IMR-90 (cell line): ENCODE results near the gene EXPH5. TPM values are rescaled to one million over a fixed set of nuclear protein-coding genes. Genes with fewer than 3 reads are reported as not detected.

Experiments used
- ATAC-seq: fragments of 200-7000 bp; cut with Tn5 transposase; 2 replicates; pipeline ENCODE4 v1.9.1; 2020; ENCODE audit warnings: low read depth, mild to moderate bottlenecking, moderate library complexity
- BruUV-seq: library from RNA; stranded (reverse); fragments of 400-500 nt; replicated peaks from 2 replicates; lab custom pipeline; 2021; lab: Mats Ljungman, UMichigan
- CTCF ChIA-PET: fragments of 300-600 bp; formaldehyde crosslinking; extraction: SDS; loops from one replicate; lab custom pipeline; 2021; ENCODE audit warnings: antibody characterized with exemption; lab: Yijun Ruan, JAX
- POLR2A ChIA-PET: fragments of 300-600 bp; sonication (Branson Sonifier 250); formaldehyde crosslinking; loops from one replicate; lab custom pipeline; 2022; ENCODE audit warnings: antibody characterized with exemption; ENCODE audit not compliant: unreplicated experiment; lab: Charles Lee
- DNase-seq: peaks from one replicate; pipeline ENCODE4 v3.0.0; 2013
- H2AFZ ChIP-seq: replicated peaks from 2 replicates; pipeline ENCODE3; 2013; ENCODE audit warnings: low read length, mild to moderate bottlenecking; ENCODE audit not compliant: poor library complexity
- H2AK5ac ChIP-seq: 2 replicates; pipeline ENCODE4 v1.6.1; 2013; ENCODE audit warnings: low read depth, low read length, inconsistent platforms
- H2AK9ac ChIP-seq: replicated peaks from 2 replicates; pipeline ENCODE3; 2013; ENCODE audit warnings: mild to moderate bottlenecking, low read depth, low read length, moderate library complexity; ENCODE audit not compliant: poor library complexity
- H2BK120ac ChIP-seq: 2 replicates; pipeline ENCODE4 v1.6.1; 2013; ENCODE audit warnings: low read depth, low read length, inconsistent platforms
- H2BK15ac ChIP-seq: 3 replicates; pipeline ENCODE4 v1.6.1; 2013; ENCODE audit warnings: low read depth, low read length, inconsistent platforms
- H2BK20ac ChIP-seq: 2 replicates; pipeline ENCODE4 v1.6.1; 2013; ENCODE audit warnings: low read depth, mild to moderate bottlenecking, inconsistent platforms, low read length, moderate library complexity
- H2BK5ac ChIP-seq: 2 replicates; pipeline ENCODE4 v1.6.1; 2013; ENCODE audit warnings: mild to moderate bottlenecking, low read depth, low read length, inconsistent platforms; ENCODE audit not compliant: poor library complexity, severe bottlenecking
- H3K14ac ChIP-seq: replicated peaks from 2 replicates; pipeline ENCODE4 v1.6.1; 2013; ENCODE audit warnings: low read depth, low read length, inconsistent platforms
- H3K18ac ChIP-seq: 2 replicates; pipeline ENCODE4 v1.6.1; 2013; ENCODE audit warnings: low read depth, low read length, control low read depth
- H3K23ac ChIP-seq: 2 replicates; pipeline ENCODE4 v1.6.1; 2013; ENCODE audit warnings: low read depth, low read length, inconsistent platforms
- H3K27ac ChIP-seq: 2 replicates; pipeline ENCODE4 v1.5.1; 2013; ENCODE audit warnings: mild to moderate bottlenecking, control low read depth, low read length; ENCODE audit not compliant: insufficient read depth
- H3K27me3 ChIP-seq: 2 replicates; pipeline ENCODE4 v1.6.1; 2013; ENCODE audit warnings: low read length; ENCODE audit not compliant: control insufficient read depth, insufficient read depth
- H3K36me3 ChIP-seq: 2 replicates; pipeline ENCODE4 v1.6.1; 2013; ENCODE audit warnings: low read length, mixed read lengths; ENCODE audit not compliant: control insufficient read depth, insufficient read depth
- H3K4ac ChIP-seq: 2 replicates; pipeline ENCODE4 v1.6.1; 2013; ENCODE audit warnings: low read depth, low read length, inconsistent platforms
- H3K4me1 ChIP-seq: 2 replicates; pipeline ENCODE4 v1.6.1; 2013; ENCODE audit warnings: low read length, mixed read lengths; ENCODE audit not compliant: control insufficient read depth, insufficient read depth
- H3K4me2 ChIP-seq: 2 replicates; pipeline ENCODE4 v1.6.1; 2013; ENCODE audit warnings: low read depth, mild to moderate bottlenecking, control low read depth, low read length, moderate library complexity
- H3K4me3 ChIP-seq: 2 replicates; pipeline ENCODE4 v1.5.1; 2013; ENCODE audit warnings: low read depth, mild to moderate bottlenecking, control low read depth, low read length, moderate library complexity; ENCODE audit not compliant: insufficient read depth
- H3K56ac ChIP-seq: 2 replicates; pipeline ENCODE4 v1.6.1; 2013; ENCODE audit warnings: low read length, inconsistent platforms; ENCODE audit not compliant: insufficient read depth; ENCODE audit errors: extremely low read depth
- H3K79me1 ChIP-seq, 2 experiments: 2 replicates each; pipeline ENCODE4 v1.6.1; 2013; ENCODE audit warnings: low read length in 2 of 2, inconsistent platforms in 1 of 2, low read depth in 1 of 2
- H3K9ac ChIP-seq: 2 replicates; pipeline ENCODE4 v1.6.1; 2013; ENCODE audit warnings: low read depth, low read length, control low read depth
- H3K9me1 ChIP-seq: 2 replicates; pipeline ENCODE4 v1.6.1; 2013; ENCODE audit warnings: low read length, inconsistent platforms; ENCODE audit not compliant: insufficient read depth
- H3K9me3 ChIP-seq: 2 replicates; pipeline ENCODE4 v1.6.1; 2013; ENCODE audit warnings: low read length; ENCODE audit not compliant: control insufficient read depth, insufficient read depth
- H4K20me1 ChIP-seq: 2 replicates; pipeline ENCODE4 v1.6.1; 2013; ENCODE audit warnings: low read length, inconsistent platforms; ENCODE audit not compliant: insufficient read depth
- H4K5ac ChIP-seq: 2 replicates; pipeline ENCODE4 v1.6.1; 2013; ENCODE audit warnings: mild to moderate bottlenecking, low read depth, low read length, control low read depth
- H4K8ac ChIP-seq, 2 experiments: 2 replicates each; pipeline ENCODE4 v1.6.1; 2013; ENCODE audit warnings: low read depth in 2 of 2, low read length in 2 of 2, control low read depth in 1 of 2, inconsistent platforms in 1 of 2
- H4K91ac ChIP-seq: 2 replicates; pipeline ENCODE4 v1.6.1; 2013; ENCODE audit warnings: low read depth, low read length, inconsistent platforms; ENCODE audit not compliant: insufficient read depth
- BHLHE40 ChIP-seq: fragments of 150-350 bp; IDR thresholded peaks from 2 replicates; pipeline ENCODE4 v1.6.1; 2016; ENCODE audit warnings: mild to moderate bottlenecking, low read depth, low read length
- CTCF ChIP-seq: conservative IDR thresholded peaks from 2 replicates; pipeline ENCODE4 v1.5.1; 2012; ENCODE audit warnings: mild to moderate bottlenecking, low read depth, low read length, improper control_type of control experiment
- FOS ChIP-seq: fragments of 150-350 bp; IDR thresholded peaks from 2 replicates; pipeline ENCODE4 v1.6.1; 2016; ENCODE audit warnings: low read depth, low read length
- MAZ ChIP-seq: IDR thresholded peaks from 2 replicates; pipeline ENCODE4 v1.6.1; 2012; ENCODE audit warnings: low read depth, mild to moderate bottlenecking, low read length, improper control_type of control experiment, moderate library complexity, borderline replicate concordance
- MXI1 ChIP-seq: IDR thresholded peaks from 2 replicates; pipeline ENCODE4 v1.6.1; 2012; ENCODE audit warnings: low read depth, mild to moderate bottlenecking, low read length, moderate library complexity, borderline replicate concordance
- POLR2A ChIP-seq: IDR thresholded peaks from 2 replicates; pipeline ENCODE4 v1.6.1; 2012; ENCODE audit warnings: mild to moderate bottlenecking, low read depth, low read length
- RAD21 ChIP-seq: IDR thresholded peaks from 2 replicates; pipeline ENCODE4 v1.6.1; 2012; ENCODE audit warnings: low read length, improper control_type of control experiment
- USF2 ChIP-seq: fragments of 150-350 bp; IDR thresholded peaks from 2 replicates; pipeline ENCODE4 v1.6.1; 2017; ENCODE audit warnings: mild to moderate bottlenecking, antibody characterized with exemption, low read length, low read depth
- whole genome bisulfite sequencing, 2 experiments: methylation state at CpG; one replicate each; pipeline versions ENCODE4 v1.1.5 to v1.1.7; 2013; ENCODE audit warnings: missing lambda C conversion rate in 2 of 2; ENCODE audit not compliant: insufficient read length in 1 of 2; ENCODE audit errors: extremely low coverage in 2 of 2; 5-methylcytosine and 5-hydroxymethylcytosine counted together
- dilution Hi-C: fragments of 300-500 bp; cut with HindIII; formaldehyde crosslinking; loops from one replicate; pipeline ENCODE4 v1.14.3; 2018; ENCODE audit warnings: low sequenced_read_pairs; ENCODE audit not compliant: unreplicated experiment
- in situ Hi-C: fragments of 300-500 bp; cut with MboI; formaldehyde crosslinking; loops from 3 replicates; pipeline ENCODE4 v1.14.3; 2019; ENCODE audit warnings: low sequenced_read_pairs, inconsistent platforms, mixed read lengths
- intact Hi-C: fragments of 100-400 bp; cut with micrococcal nuclease; formaldehyde crosslinking; loops from 2 replicates; pipeline ENCODE4 v1.10.0; 2022
- polyA plus RNA-seq, 3 experiments: library from polyadenylated mRNA; depleted of rRNA; stranded (reverse); fragments of >200 nt; gene quantifications; 2 replicates each; pipeline ENCODE4 v1.2.3, GENCODE V29; 2012; ENCODE audit warnings: low replicate concordance in 1 of 3
- total RNA-seq: library from RNA; depleted of rRNA; stranded (reverse); fragments of >200 nt; gene quantifications from 2 replicates; pipeline ENCODE4 v1.2.3, GENCODE V29; 2012

The EXPH5 gene
- total and polyA plus RNA-seq, 2 of the 4 experiments (the other 2 are of a cell fraction), result 0.05 to 0.72 TPM

DNA sequence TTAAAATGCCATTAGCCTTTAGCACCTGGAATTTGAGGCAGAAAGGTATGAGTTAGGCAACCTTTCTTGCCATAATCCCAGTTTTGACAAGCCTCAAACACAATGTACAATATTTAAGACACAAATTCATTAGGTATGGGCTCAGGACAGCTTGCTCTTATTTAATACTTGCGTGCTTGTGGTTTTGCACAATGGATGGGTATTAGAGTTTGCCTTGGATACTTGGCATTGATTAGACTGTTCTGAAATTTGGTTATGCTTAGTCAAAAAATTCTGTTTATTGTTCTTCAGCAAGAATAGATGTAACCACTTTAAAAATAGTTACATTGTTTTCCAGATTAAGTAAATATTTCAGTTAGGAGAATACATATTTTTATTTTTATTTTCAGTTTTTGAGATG is 120.9 kb downstream of the EXPH5 start:
- Histone ChIP-seq H3K18ac (no peak overlapping the region), H3K9me1 (no peaks in the 10 kb centered on the region), H3K4me2 (no peak overlapping the region), H2AFZ (no peak overlapping the region), H2BK15ac (no peak overlapping the region), H3K23ac (no peak overlapping the region), H4K5ac (no peak overlapping the region), H3K9me3 (no peaks in the 10 kb centered on the region), H3K4ac (no peak overlapping the region), H3K9ac (no peak overlapping the region), H2AK5ac (no peak overlapping the region), H2AK9ac (no peak overlapping the region), H3K36me3 (peaks cover 12% of the 10 kb centered on the region), H4K91ac (no peak overlapping the region), H3K4me1 (no peaks in the 10 kb centered on the region), H2BK20ac (no peak overlapping the region), H3K79me1 (no peaks in the 10 kb centered on the region), H3K27me3 (no peaks in the 10 kb centered on the region), H2BK120ac (no peak overlapping the region), H3K14ac (no peak overlapping the region), H3K27ac (no peak overlapping the region), H3K56ac (no peak overlapping the region), H2BK5ac (no peak overlapping the region), H4K20me1 (no peaks in the 10 kb centered on the region), H3K4me3 (no peak overlapping the region), H4K8ac (no peak overlapping the region)
- POLR2A ChIA-PET, result no interaction called here
- CTCF ChIA-PET, result interaction anchor here (0.6 kb wide), 1 partner anchor 1613 kb away, joined by 4 read pairs; no protein-coding TSS in a partner anchor
- DNase-seq, result no peak
- no TSS peak for BruUV-seq
- TF ChIP-seq FOS, result no peak
- TF ChIP-seq MAZ, result no peak
- TF ChIP-seq MXI1, result no peak
- no peak for TF ChIP-seq USF2
- TF ChIP-seq RAD21, result no peak
- no peak for TF ChIP-seq BHLHE40
- no peak for TF ChIP-seq CTCF
- no peak for TF ChIP-seq POLR2A
- dilution Hi-C loops (no loop called here), intact Hi-C loops (no loop called here), in situ Hi-C loops (no loop called here)
- WGBS, 2 experiments, result no CpG with 5 or more reads among the region's 1 CpG
- no peak for ATAC-seq
